VCaP (cell line): ENCODE measurements around the gene PCDH1.
A peak's percentile ranks its signal among the peaks of the same experiment; 100 is the strongest.

ENCODE experiments used
- H3K27ac ChIP-seq: fragments of 450-650 bp; 2 replicates; pipeline ENCODE4 v1.5.1; 2017
- CTCF ChIP-seq: fragments of 450-650 bp; conservative IDR thresholded peaks from 2 replicates; pipeline ENCODE4 v1.5.1; 2017; ENCODE audit warnings: mild to moderate bottlenecking, moderate library complexity

The PCDH1 gene

GRCh38 chr5:141844414-141845097 lies 33.7 kb downstream of the PCDH1 start:
- TF ChIP-seq CTCF, result no peak
- no peak overlapping the region for H3K27ac ChIP-seq

- peak overlapping the region; percentile 92 for H3K27ac ChIP-seq
- no peak for TF ChIP-seq CTCF
Observed at GRCh38 chr5:141843156-141843927, 34.9 kb downstream of the PCDH1 start.

- peak overlapping the region; percentile 92 for H3K27ac ChIP-seq
- no peak for TF ChIP-seq CTCF
Observed at GRCh38 chr5:141841378-141842180, 36.6 kb downstream of the PCDH1 start.

GRCh38 chr5:141840826-141841360 lies 37.3 kb downstream of the PCDH1 start:
- H3K27ac ChIP-seq, result peak overlapping the region; percentile 92
- TF ChIP-seq CTCF, result no peak

- TF ChIP-seq CTCF, result no peak
- H3K27ac ChIP-seq, result peak overlapping the region; percentile 92
Observed at GRCh38 chr5:141840280-141840812, 37.9 kb downstream of the PCDH1 start.

GRCh38 chr5:141839015-141839513 lies 39.1 kb downstream of the PCDH1 start:
- TF ChIP-seq CTCF, result no peak

More at GRCh38 chr5:141839015-141839513, 39.1 kb downstream of the PCDH1 start:
- peak overlapping the region; percentile 92 for H3K27ac ChIP-seq
